Fibroblast of pulmonary artery (primary cell): Measurements from ENCODE around the gene SMC6.

Experiments
- DNase-seq: peaks from one replicate; pipeline ENCODE4 v3.0.0-alpha.2; 2010; ENCODE audit warnings: low read depth
- H3K4me3 ChIP-seq: replicated peaks from 2 replicates; pipeline ENCODE4 v1.5.1; 2011; ENCODE audit warnings: low read depth, mild to moderate bottlenecking, control low read depth, low read length, moderate library complexity
- CTCF ChIP-seq: IDR thresholded peaks from 2 replicates; pipeline ENCODE4 v1.5.1; 2011; ENCODE audit warnings: mild to moderate bottlenecking, control low read depth, low read length, inconsistent platforms; ENCODE audit errors: missing control alignments

The SMC6 gene

DNA sequence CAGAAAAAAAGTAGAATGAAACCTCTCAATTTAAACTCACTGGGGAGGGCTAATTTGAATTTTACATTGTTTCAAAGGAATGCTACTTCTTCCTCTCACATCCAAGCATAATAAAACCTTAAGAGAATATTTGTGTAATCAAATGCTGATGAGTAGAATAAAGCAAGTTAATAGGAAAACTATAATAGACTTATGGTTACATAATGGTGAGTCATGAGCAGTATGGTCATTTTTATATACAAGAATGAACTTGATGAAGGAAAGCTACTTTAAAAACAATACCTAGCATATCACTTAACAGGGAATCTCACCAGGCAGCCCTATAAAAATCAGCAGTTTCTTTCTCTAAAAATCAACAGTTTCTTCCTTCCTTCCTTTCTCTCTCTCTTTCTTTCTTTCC is 132.8 kb downstream of the SMC6 start:
- TF ChIP-seq CTCF, result no peak
- H3K4me3 ChIP-seq, result no peak overlapping the region
- DNase-seq, result peak; percentile 56

DNA sequence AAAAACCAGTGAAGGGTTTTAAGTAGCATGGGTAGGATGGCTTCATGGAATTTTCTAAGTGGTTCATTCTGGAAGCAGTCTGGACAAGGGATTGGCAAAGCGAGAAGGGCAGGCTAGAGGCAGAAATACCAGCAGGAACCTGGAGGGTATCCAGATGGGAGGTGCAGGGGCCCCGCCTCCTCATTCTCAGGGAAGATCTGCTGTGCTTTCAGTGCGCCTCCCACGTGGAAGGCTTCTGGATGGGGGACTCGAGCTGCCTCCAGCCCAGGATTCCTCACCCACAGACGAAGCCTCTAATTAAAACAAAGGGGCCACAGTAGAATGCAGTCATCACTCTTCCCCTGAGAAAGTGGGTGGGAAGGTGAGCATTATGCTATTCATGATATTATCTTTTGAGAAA is 133.3 kb downstream of the SMC6 start:
- peak; percentile 63 for DNase-seq
- no peak overlapping the region for H3K4me3 ChIP-seq
- TF ChIP-seq CTCF, result no peak

- no peak overlapping the region for H3K4me3 ChIP-seq
- TF ChIP-seq CTCF, result no peak
- no peak for DNase-seq
Measured at GRCh38 chr2:17617955-17618354, 135.7 kb downstream of the SMC6 start.

GRCh38 chr2:17617516-17617915 is 136.1 kb downstream of the SMC6 start:
- no peak for TF ChIP-seq CTCF
- no peak for DNase-seq
- no peak overlapping the region for H3K4me3 ChIP-seq

GRCh38 chr2:17616405-17616804 is 137.2 kb downstream of the SMC6 start:
- no peak overlapping the region for H3K4me3 ChIP-seq
- DNase-seq, result no peak
- TF ChIP-seq CTCF, result no peak

- peak; percentile 71 for DNase-seq
- no peak overlapping the region for H3K4me3 ChIP-seq
- no peak for TF ChIP-seq CTCF
Measured at GRCh38 chr2:17615728-17616351, 137.8 kb downstream of the SMC6 start.

DNA sequence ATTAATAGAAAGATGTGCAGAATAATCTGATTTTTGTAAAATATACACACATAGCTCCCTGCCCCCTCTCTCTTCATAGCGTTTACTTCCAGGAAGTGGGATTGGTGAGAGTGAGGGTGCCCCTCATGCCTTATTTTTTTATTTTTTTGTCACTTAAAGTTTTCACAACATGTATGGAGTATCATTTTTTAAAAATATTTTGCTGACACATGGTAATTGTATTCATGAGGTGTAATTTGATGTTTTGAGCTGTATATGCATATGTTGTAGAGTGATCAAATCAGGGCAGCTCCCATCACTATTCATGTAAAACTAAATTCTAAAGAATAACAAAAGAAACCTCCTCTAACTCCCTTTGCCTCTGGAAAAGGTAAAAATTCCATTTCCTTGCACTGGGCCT is 138.5 kb downstream of the SMC6 start:
- no peak overlapping the region for H3K4me3 ChIP-seq
- DNase-seq, result no peak
- no peak for TF ChIP-seq CTCF
